Head of caudate nucleus (tissue), 42 donors: ENCODE measurements around the gene IMMP1L.
"Not testable (repeated sequence)": the region's sequence is repeated elsewhere in the genome, so short reads cannot be mapped to it uniquely, and the experiment has no call there.

Source experiments
- DNase-seq, 42 donors: peaks; one replicate each; pipeline versions ENCODE4 v3.0.0 to v3.0.0-alpha.2; 2020 to 2021; ENCODE audit warnings: mixed read lengths in 7 of 42
- intact Hi-C: fragments of 100-400 bp; cut with DNase I; formaldehyde crosslinking; loops from one replicate; pipeline ENCODE4 v1.15.0; 2022

IMMP1L gene

GRCh38 chr11:31509429-31510345 is at the start of gene IMMP1L, which contains the start of gene ELP4:
IMMP1L (minus strand) TSS chr11:31509622; CDS start chr11:31463276, 46,346 bp downstream.
ELP4 (plus strand) TSS chr11:31509767; CDS start chr11:31509785, 18 bp downstream.
- peak; percentile 93 to 99 (median 97) for DNase-seq

DNA sequence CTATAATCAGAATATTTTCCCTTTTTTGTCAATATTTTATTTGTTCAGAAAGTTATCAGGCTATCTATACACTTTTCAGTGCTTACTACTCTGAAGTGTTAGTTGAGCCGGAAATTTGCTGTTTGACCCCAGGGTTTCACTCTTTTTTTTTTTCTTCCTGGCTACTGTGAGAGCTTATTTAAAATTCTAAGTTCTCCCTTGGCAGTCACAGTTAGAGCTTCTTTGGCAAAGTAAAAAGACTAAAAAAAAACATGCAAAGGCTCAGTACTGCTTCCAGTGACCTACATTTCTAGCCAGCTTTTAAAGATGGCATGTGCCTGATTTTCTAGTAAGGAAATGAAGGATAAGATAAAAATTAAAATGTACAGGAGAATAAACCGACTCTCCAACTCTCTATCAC is 48.6 kb upstream of the IMMP1L start:
- intact Hi-C loops = no loop called here
- DNase-seq = no peak

More at GRCh38 chr11:31509429-31510345, at the start of gene IMMP1L, which contains the start of gene ELP4:
- intact Hi-C loops = loop anchor here (10.0 kb wide), 1 partner anchor 145 kb away; the partner anchor contains the start of genes DCDC1 and DNAJC24

GRCh38 chr11:31555938-31556337 is 46.5 kb upstream of the IMMP1L start:
- intact Hi-C loops = no loop called here

GRCh38 chr11:31542862-31543261 is 33.4 kb upstream of the IMMP1L start:
- intact Hi-C loops = no loop called here
- DNase-seq = no peak

More at GRCh38 chr11:31555938-31556337, 46.5 kb upstream of the IMMP1L start:
- no peak for DNase-seq

DNA sequence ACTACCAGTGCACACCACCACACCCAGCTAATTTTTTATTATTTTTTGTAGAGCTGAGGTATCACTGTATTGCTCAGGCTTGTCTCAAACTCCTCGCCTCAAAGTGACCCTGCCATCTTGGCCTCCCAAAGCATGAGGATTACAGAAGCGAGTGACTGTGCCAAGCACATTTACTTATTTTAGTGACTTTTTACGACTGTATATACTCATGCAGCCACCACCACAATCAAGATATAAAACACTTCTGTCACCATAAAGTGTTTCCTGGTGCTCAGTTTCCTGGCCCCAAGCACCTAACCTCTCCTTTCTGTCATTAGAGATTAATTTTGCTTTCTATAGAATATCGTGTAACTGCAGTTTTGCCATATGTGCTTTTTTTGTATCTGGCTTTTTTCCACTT is 26.1 kb upstream of the IMMP1L start:
- no peak for DNase-seq
- intact Hi-C loops = no loop called here

DNA sequence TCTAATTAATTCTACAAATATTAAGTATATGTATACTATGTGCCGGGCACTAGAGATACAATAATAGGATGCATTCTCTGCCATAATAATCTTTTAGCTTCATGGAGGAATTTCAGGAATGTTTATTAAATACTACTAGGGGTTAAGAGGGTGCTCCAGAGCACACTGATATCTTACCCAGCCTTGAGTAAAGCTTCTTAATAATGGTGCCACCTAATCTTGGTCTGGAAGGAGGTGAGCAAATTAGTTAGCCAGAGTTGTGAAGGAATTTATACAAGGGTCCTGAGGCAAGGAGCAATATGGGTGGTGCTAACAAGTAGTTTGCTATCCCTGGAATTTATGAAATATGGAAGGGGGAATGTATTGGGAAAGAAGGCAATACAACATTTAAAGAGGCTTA is 21.9 kb upstream of the IMMP1L start:
- DNase-seq = no peak
- intact Hi-C loops = no loop called here

DNA sequence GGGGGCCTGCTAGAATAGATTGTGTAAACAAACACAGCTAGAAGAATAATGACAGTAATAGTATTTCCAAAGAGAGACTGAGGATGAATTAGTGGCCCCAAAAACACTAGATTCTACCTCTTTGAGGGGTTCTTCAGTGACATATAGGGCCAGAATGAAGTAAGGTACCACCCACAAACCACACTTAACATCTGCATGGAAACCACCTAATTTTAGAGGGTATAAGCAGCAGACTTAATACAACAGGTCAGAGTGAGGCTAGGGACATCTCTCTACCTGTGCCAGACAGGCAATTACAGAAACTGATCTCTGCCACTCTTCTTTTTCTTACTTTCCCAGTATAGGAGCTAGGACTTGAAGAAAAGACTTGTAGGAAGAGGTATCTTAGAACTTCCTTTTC is 20.3 kb upstream of the IMMP1L start:
- no peak for DNase-seq
- intact Hi-C loops = no loop called here

DNA sequence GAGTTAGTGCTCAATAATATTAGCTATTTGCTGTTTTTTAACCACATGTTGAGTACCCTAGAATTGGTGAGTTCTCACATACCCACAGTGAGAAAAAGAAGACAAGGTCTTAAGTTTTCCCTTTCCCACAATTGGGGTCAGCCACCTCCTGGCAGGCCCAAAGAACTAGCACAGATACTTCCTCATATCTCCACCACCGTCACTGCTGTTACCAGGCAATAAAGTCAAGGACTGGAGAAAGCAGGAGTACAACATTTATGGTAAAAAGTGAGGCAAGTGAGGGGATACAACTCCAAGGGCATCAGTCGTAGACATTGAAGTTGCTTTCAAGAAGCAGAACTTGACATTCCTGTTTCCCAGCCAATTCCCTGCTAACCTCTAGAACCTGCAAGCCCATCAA is 19.8 kb upstream of the IMMP1L start:
- intact Hi-C loops = no loop called here
- no peak for DNase-seq

- intact Hi-C loops = no loop called here
- no peak for DNase-seq
Observed at GRCh38 chr11:31521497-31522150, 12.2 kb upstream of the IMMP1L start.

- no peak for DNase-seq
- intact Hi-C loops = loop anchor here (10.0 kb wide), 1 partner anchor 147 kb away; the partner anchor contains the start of genes DCDC1 and DNAJC24
Observed at GRCh38 chr11:31512117-31512516, 2.7 kb upstream of the IMMP1L start.

GRCh38 chr11:31509051-31509428 is 382 bp downstream of the IMMP1L start:
- DNase-seq = peak in 2 of 42 donors; percentile 4
- intact Hi-C loops = no loop called here

GRCh38 chr11:31500560-31500959 is 8.9 kb downstream of the IMMP1L start:
- no peak for DNase-seq
- intact Hi-C loops = no loop called here

DNA sequence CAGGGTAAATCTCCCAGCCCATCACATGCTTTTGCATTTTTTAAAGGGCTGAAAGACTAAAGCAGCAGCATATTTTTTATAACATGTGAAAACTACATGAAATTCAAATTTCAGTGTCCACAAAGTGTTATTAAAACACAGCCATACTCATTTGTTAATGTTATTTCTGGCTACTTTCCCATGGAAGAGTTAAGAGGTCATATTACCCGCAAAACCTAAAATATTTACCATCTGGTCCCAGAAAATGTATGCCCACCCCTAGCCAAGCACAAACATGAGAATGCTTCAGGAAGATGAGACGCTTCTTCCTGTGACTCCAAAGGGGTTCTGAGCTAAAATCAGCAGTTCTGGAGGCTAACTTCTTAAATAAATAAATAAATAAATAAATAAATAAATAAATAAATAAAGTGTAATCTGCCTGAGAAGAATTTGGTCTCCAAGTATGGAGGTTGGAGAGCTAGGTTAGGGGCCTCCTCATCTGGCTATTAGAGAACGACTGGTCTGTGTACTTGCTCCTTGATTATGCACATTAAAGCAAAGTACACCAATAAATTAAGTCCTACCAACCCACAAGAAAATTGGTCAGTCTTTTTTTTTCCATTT is 9.7 kb downstream of the IMMP1L start:
- no peak for DNase-seq
- intact Hi-C loops = no loop called here

- DNase-seq, intact Hi-C loops: not testable (repeated sequence)
Observed at GRCh38 chr11:31493762-31494161, 15.7 kb downstream of the IMMP1L start.

- peak in 26 of 42 donors; percentile 6 to 79 (median 35) for DNase-seq
- intact Hi-C loops = no loop called here
Observed at GRCh38 chr11:31493235-31493634, 16.2 kb downstream of the IMMP1L start.

- intact Hi-C loops = no loop called here
Observed at GRCh38 chr11:31492320-31492913, 17.0 kb downstream of the IMMP1L start.

DNA sequence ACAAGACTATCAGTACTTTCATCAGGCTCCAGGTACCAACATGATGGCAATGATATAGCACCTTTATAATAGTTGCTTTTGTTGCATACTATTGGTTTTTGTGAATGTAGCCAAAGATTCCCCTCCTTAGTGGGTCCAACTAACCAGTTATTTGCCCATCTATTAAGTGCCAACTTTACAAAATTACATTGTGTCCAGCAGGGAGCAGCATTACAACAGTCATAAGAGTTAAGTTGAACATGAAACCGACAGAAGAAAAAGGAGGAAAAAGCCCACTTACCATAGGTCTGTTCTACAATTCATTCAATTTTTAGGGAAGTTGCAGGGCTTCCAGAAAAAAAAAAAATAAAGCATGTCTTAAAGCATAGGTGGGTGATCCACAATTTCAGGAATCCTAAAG is 21.6 kb downstream of the IMMP1L start:
- intact Hi-C loops = no loop called here
- peak in 2 of 42 donors; percentile 9 to 29 for DNase-seq

More at GRCh38 chr11:31492320-31492913, 17.0 kb downstream of the IMMP1L start:
- no peak for DNase-seq

DNA sequence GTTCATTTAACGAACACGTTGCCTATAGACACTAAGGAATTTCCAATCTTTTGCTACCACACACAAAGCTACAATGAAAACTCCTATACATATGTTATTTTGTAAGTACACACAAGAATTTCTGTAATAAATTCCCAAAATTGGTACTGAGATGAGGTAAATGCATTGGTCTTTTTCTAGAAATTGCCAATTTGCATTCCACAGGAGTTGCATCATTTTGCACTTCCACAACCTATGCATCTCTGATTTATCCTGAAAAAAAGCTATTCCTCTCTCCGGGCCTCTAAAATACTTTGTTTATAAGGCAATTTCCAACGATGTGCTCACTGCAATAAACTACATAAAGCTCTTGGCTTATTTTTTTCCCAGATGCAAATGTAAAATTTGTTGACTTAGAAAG is 24.9 kb downstream of the IMMP1L start:
- DNase-seq = no peak
- intact Hi-C loops = no loop called here

GRCh38 chr11:31480930-31481329 is 28.5 kb downstream of the IMMP1L start:
- DNase-seq = no peak

More at GRCh38 chr11:31480930-31481329, 28.5 kb downstream of the IMMP1L start:
- intact Hi-C loops = no loop called here
